ENCODE data around the gene CFAP161. TPM values are rescaled to one million over a fixed set of nuclear protein-coding genes. Genes with fewer than 3 reads are reported as not detected.
A peak's percentile ranks its signal among the peaks of the same experiment; 100 is the strongest.
"Not testable (repeated sequence)": the region's sequence is repeated elsewhere in the genome, so short reads cannot be mapped to it uniquely, and the experiment has no call there.

Gene CFAP161
- total RNA-seq, 1 experiment from 2014 or later = not detected

DNA sequence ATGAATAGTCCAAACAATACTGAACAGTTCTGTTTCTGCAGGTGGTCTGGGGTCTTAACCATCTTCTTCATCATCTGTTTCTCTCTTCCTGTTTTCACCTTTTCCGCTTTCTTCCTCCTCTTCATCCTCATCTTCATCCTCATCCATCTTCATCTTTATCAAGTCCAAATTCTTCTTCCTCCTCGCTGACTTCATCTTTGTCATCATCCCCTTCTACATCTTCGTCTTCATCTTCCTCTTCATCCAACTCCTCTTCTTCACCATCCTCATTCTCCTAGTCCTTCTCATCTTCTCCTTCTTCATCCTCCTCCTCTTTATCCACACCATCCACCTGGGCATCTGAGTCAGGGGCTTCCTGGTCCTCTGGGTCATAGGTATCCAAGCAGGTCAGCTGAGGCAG is 16.5 kb upstream of the CFAP161 start:
- TF ChIP-seq, protein P1, sequence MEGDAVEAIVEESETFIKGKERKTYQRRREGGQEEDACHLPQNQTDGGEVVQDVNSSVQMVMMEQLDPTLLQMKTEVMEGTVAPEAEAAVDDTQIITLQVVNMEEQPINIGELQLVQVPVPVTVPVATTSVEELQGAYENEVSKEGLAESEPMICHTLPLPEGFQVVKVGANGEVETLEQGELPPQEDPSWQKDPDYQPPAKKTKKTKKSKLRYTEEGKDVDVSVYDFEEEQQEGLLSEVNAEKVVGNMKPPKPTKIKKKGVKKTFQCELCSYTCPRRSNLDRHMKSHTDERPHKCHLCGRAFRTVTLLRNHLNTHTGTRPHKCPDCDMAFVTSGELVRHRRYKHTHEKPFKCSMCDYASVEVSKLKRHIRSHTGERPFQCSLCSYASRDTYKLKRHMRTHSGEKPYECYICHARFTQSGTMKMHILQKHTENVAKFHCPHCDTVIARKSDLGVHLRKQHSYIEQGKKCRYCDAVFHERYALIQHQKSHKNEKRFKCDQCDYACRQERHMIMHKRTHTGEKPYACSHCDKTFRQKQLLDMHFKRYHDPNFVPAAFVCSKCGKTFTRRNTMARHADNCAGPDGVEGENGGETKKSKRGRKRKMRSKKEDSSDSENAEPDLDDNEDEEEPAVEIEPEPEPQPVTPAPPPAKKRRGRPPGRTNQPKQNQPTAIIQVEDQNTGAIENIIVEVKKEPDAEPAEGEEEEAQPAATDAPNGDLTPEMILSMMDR (IDR thresholded peaks at IDR 0.05; ENCODE audit: unreplicated experiment) = no peak
- no TSS peak for BruUV-seq (replicated peaks)
- CTCF ChIA-PET = interaction anchor here (0.6 to 1.5 kb wide), 2 partner anchors 11 to 27 kb away, joined by 3 to 4 read pairs; no protein-coding TSS in a partner anchor
- Mint-ChIP-seq H3K27me3 (ENCODE audit: unreplicated experiment) (peaks cover 20% of the 10 kb centered on the region), H3K36me3 (ENCODE audit: insufficient read depth, unreplicated experiment) (no peaks in the 10 kb centered on the region), H3K4me1 (ENCODE audit: low read depth, unreplicated experiment) (peaks cover 16% of the 10 kb centered on the region), H3K27ac (ENCODE audit: unreplicated experiment) (no peak overlapping the region), H3K9me3 (ENCODE audit: low read depth, unreplicated experiment) (no peaks in the 10 kb centered on the region), H3K4me3 (ENCODE audit: low read depth, unreplicated experiment) (no peak overlapping the region)
- intact Hi-C loops (cut with micrococcal nuclease; ENCODE audit: unreplicated experiment) = no loop called here
- DNase-seq = no peak

DNA sequence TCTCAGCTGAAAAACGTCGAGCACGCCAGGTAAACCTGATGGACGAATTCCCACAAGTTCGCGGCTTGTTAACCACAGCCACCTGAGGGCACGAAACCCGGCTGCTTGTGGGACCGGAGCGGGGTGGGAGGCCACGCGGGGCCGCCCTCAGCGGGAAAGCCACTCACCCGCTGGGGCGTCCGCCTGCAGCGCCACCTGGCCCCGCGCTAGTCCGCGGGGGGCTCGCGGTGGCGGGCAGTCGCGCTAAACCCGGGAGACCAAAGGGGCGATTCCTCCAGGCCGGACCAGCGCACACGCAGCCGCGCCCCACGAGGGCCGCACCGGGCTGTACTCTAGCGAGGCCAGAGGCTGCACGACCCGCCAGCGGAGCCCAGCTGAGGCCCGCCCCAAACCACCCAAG is 15.7 kb upstream of the CFAP161 start:
- DNase-seq = peak; percentile 13
- TF ChIP-seq, protein P1 (IDR thresholded peaks at IDR 0.05; ENCODE audit: unreplicated experiment) = no peak
- CTCF ChIA-PET = interaction anchor here (0.7 to 1.5 kb wide), 2 partner anchors 9 to 26 kb away, joined by 3 read pairs; no protein-coding TSS in a partner anchor
- BruUV-seq (replicated peaks) = no TSS peak
- H3K27ac Mint-ChIP-seq (ENCODE audit: unreplicated experiment) = no peak overlapping the region
- H3K9me3 Mint-ChIP-seq (ENCODE audit: low read depth, unreplicated experiment) = no peaks in the 10 kb centered on the region
- peak overlapping the region; percentile 39 for H3K4me3 Mint-ChIP-seq (ENCODE audit: low read depth, unreplicated experiment)
- intact Hi-C loops (cut with micrococcal nuclease; ENCODE audit: unreplicated experiment) = loop anchor here (1.0 kb wide), 1 partner anchor 34 kb away; no protein-coding TSS in a partner anchor
- no peaks in the 10 kb centered on the region for H3K36me3 Mint-ChIP-seq (ENCODE audit: insufficient read depth, unreplicated experiment)
- peaks cover 28% of the 10 kb centered on the region for H3K27me3 Mint-ChIP-seq (ENCODE audit: unreplicated experiment)
- H3K4me1 Mint-ChIP-seq (ENCODE audit: low read depth, unreplicated experiment) = peaks cover 13% of the 10 kb centered on the region

DNA sequence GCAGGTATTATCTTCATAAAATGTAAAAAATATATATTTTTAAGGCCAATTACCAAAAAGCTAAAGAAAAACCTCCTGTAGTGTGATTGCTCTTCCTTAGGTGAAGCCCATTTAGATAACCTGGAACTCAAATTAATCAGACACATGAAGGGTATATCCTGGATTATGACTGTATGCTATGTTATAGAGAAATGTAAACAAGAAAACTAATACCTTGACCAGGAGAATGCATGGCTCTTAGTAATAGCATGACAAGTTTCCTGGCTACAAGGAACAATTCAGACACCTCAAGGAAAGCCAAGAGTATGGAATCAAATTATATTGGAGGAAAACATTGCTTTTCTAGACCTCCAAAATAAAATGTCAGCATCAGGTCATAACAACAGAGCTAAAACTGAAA is 14.0 kb upstream of the CFAP161 start:
- H3K27ac Mint-ChIP-seq (ENCODE audit: unreplicated experiment) = no peak overlapping the region
- peaks cover 39% of the 10 kb centered on the region for H3K27me3 Mint-ChIP-seq (ENCODE audit: unreplicated experiment)
- no peaks in the 10 kb centered on the region for H3K9me3 Mint-ChIP-seq (ENCODE audit: low read depth, unreplicated experiment)
- no peak overlapping the region for H3K4me3 Mint-ChIP-seq (ENCODE audit: low read depth, unreplicated experiment)
- BruUV-seq (replicated peaks) = no TSS peak
- intact Hi-C loops (cut with micrococcal nuclease; ENCODE audit: unreplicated experiment) = no loop called here
- DNase-seq = no peak
- CTCF ChIA-PET = no interaction called here
- H3K4me1 Mint-ChIP-seq (ENCODE audit: low read depth, unreplicated experiment) = no peaks in the 10 kb centered on the region
- no peaks in the 10 kb centered on the region for H3K36me3 Mint-ChIP-seq (ENCODE audit: insufficient read depth, unreplicated experiment)
- TF ChIP-seq, protein P1 (IDR thresholded peaks at IDR 0.05; ENCODE audit: unreplicated experiment) = no peak

DNA sequence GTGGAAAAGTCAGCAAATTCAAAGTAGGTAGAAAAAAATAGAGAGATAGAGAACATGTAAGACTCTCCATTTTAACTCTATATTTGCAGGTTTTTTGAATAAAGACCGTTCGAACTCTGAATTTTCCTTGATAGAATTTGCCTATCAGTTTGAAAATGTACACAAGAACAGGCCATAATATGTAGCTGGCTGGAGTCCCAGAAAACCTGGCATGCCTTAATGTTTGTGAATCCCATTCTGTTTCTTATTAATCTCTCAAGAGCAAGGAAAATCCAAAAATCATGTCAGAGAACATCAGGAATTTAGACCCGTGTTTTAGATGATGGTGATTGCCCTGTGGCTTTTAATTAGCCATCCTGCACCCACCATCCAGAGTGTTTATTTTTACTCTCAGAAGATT is 7.2 kb upstream of the CFAP161 start:
- no TSS peak for BruUV-seq (replicated peaks)
- intact Hi-C loops (cut with micrococcal nuclease; ENCODE audit: unreplicated experiment) = no loop called here
- DNase-seq = no peak
- Mint-ChIP-seq H3K9me3 (ENCODE audit: low read depth, unreplicated experiment) (no peaks in the 10 kb centered on the region), H3K4me1 (ENCODE audit: low read depth, unreplicated experiment) (no peaks in the 10 kb centered on the region), H3K4me3 (ENCODE audit: low read depth, unreplicated experiment) (no peak overlapping the region), H3K27me3 (ENCODE audit: unreplicated experiment) (peaks cover 65% of the 10 kb centered on the region), H3K36me3 (ENCODE audit: insufficient read depth, unreplicated experiment) (no peaks in the 10 kb centered on the region), H3K27ac (ENCODE audit: unreplicated experiment) (no peak overlapping the region)
- CTCF ChIA-PET = interaction anchor here (0.6 kb wide), 1 partner anchor 9 kb away, joined by 3 read pairs; no protein-coding TSS in a partner anchor
- TF ChIP-seq, protein P1 (IDR thresholded peaks at IDR 0.05; ENCODE audit: unreplicated experiment) = no peak

DNA sequence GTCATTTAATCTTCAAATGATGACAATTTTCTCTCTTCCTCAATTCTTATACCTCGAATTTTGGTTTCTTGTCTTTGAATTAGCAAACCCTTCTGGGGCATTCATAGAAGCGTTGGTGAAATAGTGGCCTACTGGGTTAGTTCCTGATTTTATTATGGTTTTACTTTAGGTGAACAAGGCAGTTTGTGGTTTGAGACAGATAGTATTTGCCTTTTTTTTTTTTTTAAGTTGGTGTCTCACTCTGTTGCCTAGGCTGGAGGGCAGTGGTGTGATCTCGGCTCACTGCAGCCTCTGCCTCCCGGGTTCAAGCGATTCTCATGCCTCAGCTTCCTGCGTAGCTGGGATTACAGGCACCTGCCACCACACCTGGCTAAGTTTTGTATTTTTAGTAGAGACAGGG is 7.4 kb downstream of the CFAP161 start:
- H3K4me1 Mint-ChIP-seq (ENCODE audit: low read depth, unreplicated experiment); BruUV-seq (replicated peaks); intact Hi-C loops (cut with micrococcal nuclease; ENCODE audit: unreplicated experiment); CTCF ChIA-PET; H3K4me3 Mint-ChIP-seq (ENCODE audit: low read depth, unreplicated experiment); H3K27ac Mint-ChIP-seq (ENCODE audit: unreplicated experiment); H3K9me3 Mint-ChIP-seq (ENCODE audit: low read depth, unreplicated experiment); H3K36me3 Mint-ChIP-seq (ENCODE audit: insufficient read depth, unreplicated experiment); DNase-seq: not testable (repeated sequence)
- peaks cover 49% of the 10 kb centered on the region for H3K27me3 Mint-ChIP-seq (ENCODE audit: unreplicated experiment)
